Trophoblast cell (in vitro differentiated cells and primary cell): Measurements from ENCODE around the gene ARFGAP3.

Experiments used
- DNase-seq, 2 donors: peaks; one replicate each; pipeline ENCODE4 v3.0.0-alpha.2; 2016
- H2AFZ ChIP-seq: 2 replicates; pipeline ENCODE4 v1.6.1; 2013; ENCODE audit warnings: low read length, moderate library complexity, mild to moderate bottlenecking; ENCODE audit not compliant: insufficient read depth, poor library complexity
- H2AK5ac ChIP-seq: 2 replicates; pipeline ENCODE4 v1.6.1; 2013; ENCODE audit warnings: mild to moderate bottlenecking, low read length
- H2BK120ac ChIP-seq: 2 replicates; pipeline ENCODE4 v1.6.1; 2013; ENCODE audit warnings: low read length, mild to moderate bottlenecking, moderate library complexity; ENCODE audit not compliant: insufficient read depth, poor library complexity
- H2BK12ac ChIP-seq: 2 replicates; pipeline ENCODE4 v1.6.1; 2013; ENCODE audit warnings: mild to moderate bottlenecking, low read length, moderate library complexity
- H2BK5ac ChIP-seq: 2 replicates; pipeline ENCODE4 v1.6.1; 2013; ENCODE audit warnings: low read length, low read depth, moderate library complexity, mild to moderate bottlenecking; ENCODE audit not compliant: poor library complexity
- H3K14ac ChIP-seq: 2 replicates; pipeline ENCODE4 v1.6.1; 2013; ENCODE audit warnings: mild to moderate bottlenecking, low read length
- H3K18ac ChIP-seq: 2 replicates; pipeline ENCODE4 v1.6.1; 2013; ENCODE audit warnings: mild to moderate bottlenecking, low read length
- H3K23ac ChIP-seq: 2 replicates; pipeline ENCODE4 v1.6.1; 2013; ENCODE audit warnings: low read length
- H3K27ac ChIP-seq: 2 replicates; pipeline ENCODE4 v1.5.1; 2013; ENCODE audit warnings: low read depth, mild to moderate bottlenecking, inconsistent platforms, low read length, moderate library complexity
- H3K27me3 ChIP-seq: 2 replicates; pipeline ENCODE4 v1.6.1; 2013; ENCODE audit warnings: inconsistent platforms, mild to moderate bottlenecking, low read length, moderate library complexity; ENCODE audit not compliant: insufficient read depth
- H3K36me3 ChIP-seq, 2 experiments: 1 replicate in 1 of 2; 2 replicates in 1 of 2; pipeline ENCODE4 v1.6.1; 2013; ENCODE audit warnings: low read length in 2 of 2, mild to moderate bottlenecking in 2 of 2, moderate library complexity in 1 of 2; ENCODE audit not compliant: insufficient read depth in 2 of 2, control insufficient read depth in 1 of 2
- H3K4ac ChIP-seq: 2 replicates; pipeline ENCODE4 v1.6.1; 2013; ENCODE audit warnings: low read depth, mild to moderate bottlenecking, low read length, moderate library complexity
- H3K4me1 ChIP-seq, 2 experiments: 1 replicate in 1 of 2; 2 replicates in 1 of 2; pipeline ENCODE4 v1.6.1; 2013; ENCODE audit warnings: low read length in 2 of 2, mild to moderate bottlenecking in 2 of 2, moderate library complexity in 1 of 2; ENCODE audit not compliant: insufficient read depth in 2 of 2, control insufficient read depth in 1 of 2
- H3K4me2 ChIP-seq: 2 replicates; pipeline ENCODE4 v1.6.1; 2013; ENCODE audit warnings: inconsistent platforms, mild to moderate bottlenecking, low read length, moderate library complexity
- H3K4me3 ChIP-seq: 2 replicates; pipeline ENCODE4 v1.5.1; 2013; ENCODE audit warnings: mild to moderate bottlenecking, low read depth, low read length, inconsistent platforms
- H3K79me1 ChIP-seq: one replicate; pipeline ENCODE4 v1.6.1; 2013; ENCODE audit warnings: low read length
- H3K79me2 ChIP-seq: 2 replicates; pipeline ENCODE4 v1.6.1; 2013; ENCODE audit warnings: low read length, mild to moderate bottlenecking; ENCODE audit not compliant: control insufficient read depth, insufficient read depth, poor library complexity
- H3K9ac ChIP-seq: 2 replicates; pipeline ENCODE4 v1.6.1; 2013; ENCODE audit warnings: mild to moderate bottlenecking, low read length
- H3K9me3 ChIP-seq: 2 replicates; pipeline ENCODE4 v1.6.1; 2013; ENCODE audit warnings: low read depth, mild to moderate bottlenecking, control low read depth, inconsistent platforms, low read length; ENCODE audit not compliant: insufficient read depth
- H4K12ac ChIP-seq: 2 replicates; pipeline ENCODE4 v1.6.1; 2013; ENCODE audit warnings: low read depth, mild to moderate bottlenecking, low read length, moderate library complexity
- H4K8ac ChIP-seq: 2 replicates; pipeline ENCODE4 v1.6.1; 2013; ENCODE audit warnings: low read depth, mild to moderate bottlenecking, low read length, moderate library complexity
- H4K91ac ChIP-seq: one replicate; pipeline ENCODE4 v1.6.1; 2013; ENCODE audit warnings: low read depth, mild to moderate bottlenecking, low read length, moderate library complexity
- WGBS: extraction: QIAGEN DNeasy Blood & Tissue Kit; methylation state at CpG from one replicate; pipeline ENCODE4 v1.1.7; 2013; ENCODE audit warnings: missing lambda C conversion rate; ENCODE audit not compliant: insufficient read length, insufficient coverage; ENCODE audit errors: extremely low coverage; 5-methylcytosine and 5-hydroxymethylcytosine counted together

Gene ARFGAP3

DNA sequence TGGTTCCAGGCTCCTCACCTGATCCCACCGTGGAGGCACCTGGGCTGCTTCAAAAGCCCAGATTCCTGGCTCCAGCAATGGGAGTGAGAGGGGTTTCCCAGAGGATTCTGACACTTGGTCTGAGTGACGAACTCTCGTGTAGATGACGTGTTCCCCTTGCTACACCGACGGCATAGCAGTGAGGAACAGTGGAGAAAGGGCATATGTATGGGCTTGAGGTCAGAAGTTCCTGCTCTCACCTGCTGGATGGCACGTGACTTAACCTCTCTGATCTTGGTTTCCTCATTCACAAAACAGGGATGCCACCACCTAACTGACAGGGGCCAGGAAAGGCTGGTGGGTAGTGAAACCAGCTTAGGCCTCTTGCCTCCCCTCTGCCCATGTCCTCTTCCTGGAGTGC, 30.0 kb upstream of the ARFGAP3 start:
- no peaks in the 10 kb centered on the region for H3K27me3 ChIP-seq
- no peak for DNase-seq
- H3K9me3 ChIP-seq, result peaks cover 2% of the 10 kb centered on the region
- H3K4me2 ChIP-seq, result no peak overlapping the region
- no peak overlapping the region for H2AK5ac ChIP-seq
- H3K79me2 ChIP-seq, result no peaks in the 10 kb centered on the region
- WGBS, result no CpG with 5 or more reads among the region's 7 CpGs
- H3K23ac ChIP-seq, result no peak overlapping the region
- H3K9ac ChIP-seq, result no peak overlapping the region
- peaks cover 78 to 83% of the 10 kb centered on the region in 2 experiments for H3K36me3 ChIP-seq
- H3K4me3 ChIP-seq, result no peak overlapping the region
- H3K27ac ChIP-seq, result no peak overlapping the region
- H4K12ac ChIP-seq, result no peak overlapping the region
- no peak overlapping the region for H3K18ac ChIP-seq
- H3K79me1 ChIP-seq, result no peaks in the 10 kb centered on the region
- no peak overlapping the region for H2AFZ ChIP-seq
- H2BK12ac ChIP-seq, result no peak overlapping the region
- H4K91ac ChIP-seq, result no peak overlapping the region
- H2BK5ac ChIP-seq, result no peak overlapping the region
- no peaks in the 10 kb centered on the region for H3K4me1 ChIP-seq
- H2BK120ac ChIP-seq, result no peak overlapping the region
- H3K14ac ChIP-seq, result no peak overlapping the region
- no peak overlapping the region for H3K4ac ChIP-seq
- H4K8ac ChIP-seq, result no peak overlapping the region

DNA sequence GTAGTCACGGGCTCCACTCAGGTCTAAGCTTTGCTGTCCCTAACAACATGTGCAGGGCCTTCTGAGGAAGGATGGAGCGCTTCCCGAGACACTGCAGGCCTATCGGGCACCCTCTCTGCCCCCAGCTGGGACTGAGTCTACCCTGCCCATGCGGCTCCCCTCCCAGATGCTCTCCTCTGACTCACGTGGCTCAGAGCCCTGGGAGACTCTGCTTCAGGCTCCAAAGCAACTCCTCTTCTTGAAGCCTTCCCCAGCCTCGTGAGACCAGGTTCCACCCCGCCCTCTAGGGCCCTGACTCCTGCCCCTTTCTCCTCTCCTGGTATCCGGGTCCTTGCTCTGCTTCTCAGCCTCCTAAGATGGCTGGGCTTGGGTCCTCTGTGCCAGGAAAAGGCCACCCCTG, 28.4 kb upstream of the ARFGAP3 start:
- no peak overlapping the region for H2BK120ac ChIP-seq
- H3K4me2 ChIP-seq, result no peak overlapping the region
- WGBS, result no CpG with 5 or more reads among the region's 9 CpGs

GRCh38 chr22:42884616-42885375, 27.7 kb upstream of the ARFGAP3 start:
- DNase-seq, result no peak
- H3K36me3 ChIP-seq, result peaks cover 88 to 90% of the 10 kb centered on the region in 2 experiments
- H3K79me2 ChIP-seq, result no peaks in the 10 kb centered on the region
- no peak overlapping the region for H2AK5ac ChIP-seq
- peaks cover 2% of the 10 kb centered on the region for H3K9me3 ChIP-seq
- H4K12ac ChIP-seq, result no peak overlapping the region
- no peak overlapping the region for H2AFZ ChIP-seq
- no CpG with 5 or more reads among the region's 7 CpGs for WGBS
- no peak overlapping the region for H3K9ac ChIP-seq
- no peak overlapping the region for H3K14ac ChIP-seq
- H3K27ac ChIP-seq, result no peak overlapping the region
- no peak overlapping the region for H3K18ac ChIP-seq
- H3K4me1 ChIP-seq, result no peaks in the 10 kb centered on the region
- no peak overlapping the region for H3K4me3 ChIP-seq
- no peak overlapping the region for H2BK12ac ChIP-seq
- no peak overlapping the region for H2BK120ac ChIP-seq
- no peak overlapping the region for H3K4ac ChIP-seq
- H3K79me1 ChIP-seq, result no peaks in the 10 kb centered on the region
- no peak overlapping the region for H3K4me2 ChIP-seq
- no peak overlapping the region for H3K23ac ChIP-seq
- no peak overlapping the region for H2BK5ac ChIP-seq
- H4K8ac ChIP-seq, result no peak overlapping the region
- H4K91ac ChIP-seq, result no peak overlapping the region
- no peaks in the 10 kb centered on the region for H3K27me3 ChIP-seq

More for the DNA sequence above, 28.4 kb upstream of the ARFGAP3 start:
- H3K9ac ChIP-seq, result no peak overlapping the region
- H2AK5ac ChIP-seq, result no peak overlapping the region
- H3K18ac ChIP-seq, result no peak overlapping the region
- H3K4me1 ChIP-seq, result no peaks in the 10 kb centered on the region
- H2BK5ac ChIP-seq, result no peak overlapping the region
- no peak overlapping the region for H3K4me3 ChIP-seq
- no peak overlapping the region for H4K8ac ChIP-seq
- no peak overlapping the region for H2AFZ ChIP-seq
- no peak for DNase-seq
- no peak overlapping the region for H3K27ac ChIP-seq
- H3K9me3 ChIP-seq, result peaks cover 2% of the 10 kb centered on the region
- no peak overlapping the region for H2BK12ac ChIP-seq
- H3K79me2 ChIP-seq, result no peaks in the 10 kb centered on the region
- H3K4ac ChIP-seq, result no peak overlapping the region
- no peak overlapping the region for H4K91ac ChIP-seq
- H3K23ac ChIP-seq, result no peak overlapping the region
- H3K14ac ChIP-seq, result no peak overlapping the region
- H3K79me1 ChIP-seq, result no peaks in the 10 kb centered on the region
- H3K27me3 ChIP-seq, result no peaks in the 10 kb centered on the region
- no peak overlapping the region for H4K12ac ChIP-seq
- peaks cover 82 to 87% of the 10 kb centered on the region in 2 experiments for H3K36me3 ChIP-seq

DNA sequence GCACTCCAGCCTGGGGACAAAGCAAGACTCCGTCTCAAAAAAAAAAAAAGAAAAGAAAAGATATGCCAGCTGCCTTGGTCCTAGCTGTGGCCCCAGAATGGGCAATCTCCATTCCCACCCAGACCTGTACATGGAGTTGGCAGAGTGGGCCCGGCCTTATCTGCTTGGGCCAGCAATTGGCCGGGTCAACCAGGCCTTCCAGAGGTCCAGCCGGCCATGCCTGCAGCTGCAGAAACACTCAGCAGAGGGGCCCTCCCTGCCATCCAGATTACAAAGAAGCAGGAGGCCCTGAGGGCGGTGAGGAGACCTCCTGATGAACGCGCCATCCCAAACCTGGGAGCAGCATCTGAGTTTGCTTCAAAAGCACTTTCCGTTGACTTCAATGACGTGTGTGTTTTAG, 26.9 kb upstream of the ARFGAP3 start:
- Histone ChIP-seq H3K4ac (no peak overlapping the region), H3K27ac (no peak overlapping the region), H4K91ac (no peak overlapping the region), H3K23ac (no peak overlapping the region), H3K4me2 (no peak overlapping the region), H3K4me3 (no peak overlapping the region), H2BK120ac (no peak overlapping the region), H2BK12ac (no peak overlapping the region), H4K8ac (no peak overlapping the region), H3K14ac (no peak overlapping the region), H2AFZ (no peak overlapping the region), H3K79me2 (no peaks in the 10 kb centered on the region), H3K4me1 (no peaks in the 10 kb centered on the region), H2BK5ac (no peak overlapping the region), H3K18ac (no peak overlapping the region), H4K12ac (no peak overlapping the region), H3K9me3 (peaks cover 2% of the 10 kb centered on the region), H3K9ac (no peak overlapping the region), H3K36me3 (peaks cover 92 to 93% of the 10 kb centered on the region in 2 experiments), H3K27me3 (no peaks in the 10 kb centered on the region), H3K79me1 (no peaks in the 10 kb centered on the region), H2AK5ac (no peak overlapping the region)
- WGBS, result no CpG with 5 or more reads among the region's 9 CpGs
- no peak for DNase-seq
